GM19023 (cell line): Measurements from ENCODE around the gene CACNA2D2.

Experiments used
- ATAC-seq: cut with Tn5 transposase; IDR thresholded peaks from one replicate; pipeline ENCODE4 v1.9.1; 2021; ENCODE audit warnings: mild to moderate bottlenecking, moderate library complexity; ENCODE audit not compliant: unreplicated experiment

The CACNA2D2 gene

DNA sequence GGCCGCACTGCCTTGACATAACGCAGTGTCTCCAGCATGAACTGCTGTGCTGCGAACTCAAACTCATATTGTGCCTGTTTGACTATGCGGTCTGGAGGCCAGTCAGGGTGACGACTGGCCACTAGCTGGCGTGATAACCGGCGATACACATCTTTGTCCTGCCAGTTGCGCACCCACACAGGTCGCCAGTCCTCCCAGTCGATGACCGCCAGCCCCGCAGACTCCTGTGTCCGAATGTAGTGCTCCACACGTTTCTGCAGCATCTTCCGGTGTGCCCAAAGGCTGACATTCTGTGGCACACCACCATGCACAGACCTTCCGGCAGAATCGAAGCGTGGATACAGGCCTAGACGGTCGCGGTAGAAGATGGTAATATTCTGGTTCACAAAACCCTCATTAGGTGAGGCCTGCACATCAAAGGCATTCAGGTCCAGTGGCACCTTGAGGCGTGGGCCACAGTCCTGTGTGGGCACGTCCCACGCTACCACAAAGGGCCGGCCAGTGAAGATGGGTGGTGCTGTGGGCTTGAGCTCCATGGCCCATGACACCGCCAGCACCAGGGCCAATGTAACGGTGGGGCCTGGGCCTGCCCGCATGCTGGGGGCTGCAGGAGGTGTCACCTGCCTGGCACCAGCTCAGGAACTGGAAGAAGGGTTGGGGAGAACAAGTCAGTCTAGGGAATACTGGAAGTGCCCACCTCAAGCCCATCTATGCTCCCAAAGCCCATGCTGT lies 183.4 kb downstream of the CACNA2D2 start:
- ATAC-seq: no peak

DNA sequence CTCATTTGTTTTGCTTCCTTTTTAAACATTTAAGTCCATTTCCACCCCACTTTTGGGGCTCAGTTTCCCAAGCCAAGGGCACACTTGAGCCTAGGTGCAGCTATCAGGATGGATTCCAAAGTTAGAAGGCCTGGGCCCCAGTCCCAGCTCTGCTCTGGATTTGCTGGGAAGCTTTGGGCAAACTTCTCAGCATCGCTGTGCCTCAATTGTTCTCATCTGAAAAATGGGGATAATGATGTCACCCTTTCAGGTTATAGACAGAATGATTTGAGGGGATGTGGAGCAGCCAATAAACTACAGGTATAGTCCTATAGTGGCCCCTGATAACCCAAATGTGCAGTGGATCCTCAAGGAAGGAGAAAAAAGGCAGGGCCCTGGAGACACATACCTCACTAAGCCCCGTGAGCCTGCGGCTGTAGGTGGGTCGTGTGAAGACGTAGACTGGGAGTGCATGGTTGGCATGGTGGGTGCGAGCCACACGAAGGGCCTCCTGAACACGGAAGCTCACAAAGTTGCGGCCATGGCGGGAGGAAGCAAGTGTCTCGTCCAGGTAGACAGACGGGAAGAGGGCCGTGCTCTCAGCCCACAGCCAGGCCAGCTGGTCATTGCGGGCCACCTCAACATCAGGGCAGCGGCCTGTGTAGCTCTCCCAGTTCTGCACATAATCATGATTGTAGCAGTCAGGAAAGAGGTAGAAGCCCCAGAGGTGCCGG lies 184.1 kb downstream of the CACNA2D2 start:
- ATAC-seq: no peak

DNA sequence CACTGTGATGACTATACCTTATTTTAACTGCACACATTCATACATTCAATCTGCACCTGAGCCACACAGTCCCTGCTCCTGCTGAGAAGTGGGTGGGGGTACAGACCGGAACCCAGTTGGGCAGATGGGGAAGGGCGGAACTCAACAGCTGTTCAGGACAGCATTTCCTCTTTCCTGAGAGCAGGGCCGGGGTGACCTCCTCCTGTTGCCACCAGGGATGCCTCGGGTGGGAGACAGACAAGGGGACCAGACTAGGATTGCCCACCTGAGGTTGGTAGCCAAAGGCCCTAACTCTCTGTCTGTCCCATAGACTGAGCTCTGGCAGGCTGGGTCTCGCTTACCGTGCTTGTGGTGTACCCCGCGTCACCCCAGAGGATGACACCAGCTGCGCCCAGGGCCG lies 184.8 kb downstream of the CACNA2D2 start:
- ATAC-seq: no peak

DNA sequence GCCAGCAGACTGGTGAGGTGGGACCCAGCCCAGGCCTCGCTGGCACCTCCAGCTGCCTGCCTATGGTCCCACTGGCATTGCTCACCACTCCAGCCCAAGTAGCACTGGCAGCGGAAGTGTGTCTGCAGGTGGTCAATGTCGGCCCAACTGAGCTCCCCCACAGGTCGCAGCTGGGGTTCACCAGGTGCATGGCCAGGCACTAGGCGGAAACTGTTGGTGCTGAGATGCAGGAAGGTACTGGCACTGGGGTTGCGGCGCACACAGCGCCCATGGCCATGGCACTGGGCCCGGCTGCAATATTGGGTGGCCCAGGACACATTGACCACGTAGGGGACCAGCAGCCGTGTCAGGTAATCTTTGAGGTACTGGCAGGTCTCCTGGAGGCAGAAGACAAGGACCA lies 185.3 kb downstream of the CACNA2D2 start:
- no peak for ATAC-seq

DNA sequence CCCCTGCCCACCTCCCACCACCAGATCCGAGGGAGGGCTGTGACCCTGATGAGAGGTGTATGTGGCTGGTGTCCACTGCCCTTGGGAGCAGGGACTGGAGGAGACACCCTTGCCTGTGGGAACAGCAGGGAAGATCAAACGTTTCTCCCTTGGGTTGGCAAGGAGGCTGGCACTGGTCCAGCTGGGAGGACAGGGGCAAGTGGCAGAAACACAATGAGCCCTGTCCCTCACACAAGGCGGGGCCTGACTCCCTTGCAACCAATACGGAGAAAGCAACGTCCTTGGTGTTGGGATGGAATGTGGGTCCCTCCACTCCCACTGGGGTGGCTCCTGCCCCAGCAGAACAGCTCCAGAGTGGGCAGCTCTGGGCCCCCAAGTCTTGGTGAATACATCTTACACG lies 186.1 kb downstream of the CACNA2D2 start:
- no peak for ATAC-seq

DNA sequence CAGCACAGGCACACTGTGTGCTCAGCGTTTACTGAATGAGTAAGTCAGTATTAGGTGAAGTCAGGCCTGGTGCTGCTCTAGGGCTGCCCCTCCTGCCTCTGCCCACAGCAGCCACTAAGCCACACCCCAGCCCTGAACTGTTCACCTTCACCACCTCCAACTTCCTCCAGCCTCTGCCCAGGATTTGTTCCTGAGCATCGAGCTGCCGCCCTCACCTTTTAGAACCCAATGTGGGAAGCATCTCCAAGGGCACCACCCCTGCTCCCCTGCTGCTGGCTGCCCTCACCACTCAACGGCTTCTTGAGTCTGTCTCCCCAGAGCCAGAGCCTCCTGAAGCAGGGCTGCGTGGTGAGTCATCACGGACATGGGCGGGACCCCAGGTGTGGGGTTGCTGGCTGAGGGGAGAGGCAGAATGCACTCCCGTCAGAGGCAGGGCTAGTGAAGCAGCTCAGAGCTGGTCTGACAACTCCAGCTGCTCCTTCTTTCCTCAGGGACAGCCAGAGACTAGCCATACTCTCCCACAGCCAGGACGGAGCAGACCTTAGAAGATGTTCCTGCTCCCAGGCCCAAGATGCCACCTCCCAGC lies 186.7 kb downstream of the CACNA2D2 start:
- ATAC-seq: no peak

DNA sequence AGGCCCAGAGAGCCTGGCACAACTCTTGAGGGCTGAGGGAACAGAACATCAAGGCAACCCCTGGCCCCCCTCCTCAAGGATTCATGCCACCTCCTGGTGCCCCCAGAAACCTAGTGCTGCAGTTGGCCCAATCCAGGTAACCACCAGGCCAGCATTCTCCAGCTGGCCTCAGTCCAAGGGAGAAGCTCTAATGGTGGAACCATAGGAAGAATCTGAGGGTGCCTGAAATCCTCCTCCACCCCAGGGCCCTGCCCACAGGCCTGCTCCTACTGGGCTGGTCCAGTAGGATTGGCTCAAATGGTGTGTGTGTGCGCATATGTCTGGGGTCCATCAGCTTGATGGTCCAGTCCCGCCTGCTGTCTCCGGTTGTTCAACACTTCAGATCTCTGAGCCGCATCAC lies 188.6 kb downstream of the CACNA2D2 start:
- no peak for ATAC-seq

DNA sequence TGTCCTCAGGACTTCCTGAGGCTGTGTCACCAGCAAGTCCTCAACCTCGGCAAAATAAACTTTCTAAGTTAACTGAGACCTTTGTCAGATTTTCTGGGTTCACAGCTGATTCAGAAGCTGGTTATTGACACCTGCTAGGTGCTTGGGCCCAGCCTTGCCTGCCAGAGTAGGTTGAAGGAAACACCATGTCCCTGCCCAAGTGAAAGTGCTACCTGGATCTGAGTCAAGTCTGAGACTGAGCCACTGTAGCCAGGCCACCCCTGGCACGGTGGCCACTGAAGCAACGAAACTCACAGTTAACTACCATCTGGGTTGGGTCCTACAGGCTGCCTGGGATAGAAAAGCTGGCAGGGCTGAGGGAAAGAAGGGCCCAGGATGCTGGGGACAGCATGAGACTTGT lies 189.1 kb downstream of the CACNA2D2 start:
- ATAC-seq: no peak
